ENCODE measurements around the gene IGSF9B. TPM values are rescaled to one million over a fixed set of nuclear protein-coding genes. Genes with fewer than 3 reads are reported as not detected.

Gene IGSF9B
- total RNA-seq, 1 donor from 2014 or later: 10.1 TPM

- Histone ChIP-seq H3K36me3 (no peaks in the 10 kb centered on the region), H3K4me3 (no peak overlapping the region), H3K27ac (no peak overlapping the region), H3K27me3 (no peaks in the 10 kb centered on the region), H3K9me3 (no peaks in the 10 kb centered on the region), H3K4me1 (peaks cover 3% of the 10 kb centered on the region)
- intact Hi-C loops (cut with DNase I): no loop called here
- TF ChIP-seq POLR2AphosphoS5 (IDR thresholded peaks at IDR 0.05; ENCODE audit: insufficient read depth in 1 of 2, low read depth in 1 of 2) (no peak), POLR2A (IDR thresholded peaks at IDR 0.05) (no peak), CTCF (IDR thresholded peaks at IDR 0.05) (no peak)
- no peak for DNase-seq (ENCODE audit: extremely low spot score in 2 of 2)
Observed at GRCh38 chr11:133940034-133940433, 16.7 kb downstream of the IGSF9B start.

- Histone ChIP-seq H3K27ac (no peak overlapping the region), H3K36me3 (peaks cover 0 to 2% of the 10 kb centered on the region in 2 donors), H3K27me3 (no peaks in the 10 kb centered on the region), H3K9me3 (no peaks in the 10 kb centered on the region), H3K4me3 (no peak overlapping the region), H3K4me1 (no peaks in the 10 kb centered on the region)
- intact Hi-C loops (cut with DNase I): no loop called here
- no peak for TF ChIP-seq CTCF (IDR thresholded peaks at IDR 0.05)
- no peak for TF ChIP-seq POLR2A (IDR thresholded peaks at IDR 0.05)
- TF ChIP-seq POLR2AphosphoS5 (IDR thresholded peaks at IDR 0.05; ENCODE audit: insufficient read depth in 1 of 2, low read depth in 1 of 2): no peak
- no peak for DNase-seq (ENCODE audit: extremely low spot score in 2 of 2)
Observed at GRCh38 chr11:133939558-133939957, 17.2 kb downstream of the IGSF9B start.

- DNase-seq (ENCODE audit: extremely low spot score in 2 of 2): no peak
- Histone ChIP-seq H3K27me3 (no peaks in the 10 kb centered on the region), H3K36me3 (peaks cover 0 to 5% of the 10 kb centered on the region in 2 donors), H3K27ac (no peak overlapping the region), H3K9me3 (no peaks in the 10 kb centered on the region), H3K4me1 (no peaks in the 10 kb centered on the region), H3K4me3 (no peak overlapping the region)
- intact Hi-C loops (cut with DNase I): no loop called here
- TF ChIP-seq POLR2A (IDR thresholded peaks at IDR 0.05): no peak
- TF ChIP-seq POLR2AphosphoS5 (IDR thresholded peaks at IDR 0.05; ENCODE audit: insufficient read depth in 1 of 2, low read depth in 1 of 2): no peak
- TF ChIP-seq CTCF (IDR thresholded peaks at IDR 0.05): no peak
Observed at GRCh38 chr11:133938166-133938565, 18.6 kb downstream of the IGSF9B start.

- Histone ChIP-seq H3K27ac (no peak overlapping the region), H3K36me3 (peaks cover 0 to 5% of the 10 kb centered on the region in 2 donors)
Observed at GRCh38 chr11:133937468-133937867, 19.3 kb downstream of the IGSF9B start.

More at GRCh38 chr11:133937468-133937867, 19.3 kb downstream of the IGSF9B start:
- Histone ChIP-seq H3K4me1 (no peaks in the 10 kb centered on the region), H3K9me3 (no peaks in the 10 kb centered on the region), H3K27me3 (no peaks in the 10 kb centered on the region), H3K4me3 (no peak overlapping the region)
- TF ChIP-seq POLR2AphosphoS5 (IDR thresholded peaks at IDR 0.05; ENCODE audit: insufficient read depth in 1 of 2, low read depth in 1 of 2) (no peak), POLR2A (IDR thresholded peaks at IDR 0.05) (no peak), CTCF (IDR thresholded peaks at IDR 0.05) (no peak)
- intact Hi-C loops (cut with DNase I): no loop called here
- no peak for DNase-seq (ENCODE audit: extremely low spot score in 2 of 2)

All from vagina (tissue), 2 donors.